K562 (cell line): ENCODE data around the gene FGFR1OP2. TPM values are rescaled to one million over a fixed set of nuclear protein-coding genes. Genes with fewer than 3 reads are reported as not detected.
A peak's percentile ranks its signal among the peaks of the same experiment; 100 is the strongest.

ENCODE experiments used
- CEBPG ChIP-seq, 3 experiments: fragments of 200-800 bp in 1 of 3; sonication (Bioruptor generic) in 1 of 3; sonication (generic) in 1 of 3; formaldehyde crosslinking in 1 of 3; IDR thresholded peaks in 2 of 3; conservative IDR thresholded peaks in 1 of 3; 2 replicates each; pipeline versions ENCODE4 v1.6.1 to v1.8.0; 2016 to 2022; ENCODE audit warnings: missing compliant biosample characterization in 2 of 3, missing genetic modification characterization in 2 of 3, mild to moderate bottlenecking in 1 of 3, missing genetic modification reagents in 1 of 3
- EP300 ChIP-seq: IDR thresholded peaks from 2 replicates; pipeline ENCODE4 v1.6.1; 2012; ENCODE audit warnings: low read length, improper control_type of control experiment
- FIP1L1 ChIP-seq: fragments of 200-400 bp; formaldehyde crosslinking; IDR thresholded peaks from 2 replicates; pipeline ENCODE4 v1.6.1; 2018; ENCODE audit warnings: mild to moderate bottlenecking, low read depth, low read length; ENCODE audit not compliant: poor library complexity, severe bottlenecking
- JUND ChIP-seq, 2 experiments: IDR thresholded peaks; 2 replicates in 1 of 2; 3 replicates in 1 of 2; pipeline ENCODE4 v1.6.1; 2011; ENCODE audit warnings: borderline replicate concordance in 2 of 2, low read depth in 2 of 2, low read length in 2 of 2, improper control_type of control experiment in 1 of 2, missing biosample characterization in 1 of 2, missing genetic modification characterization in 1 of 2, missing genetic modification reagents in 1 of 2
- MCM2 ChIP-seq: fragments of 450-650 bp; IDR thresholded peaks from 2 replicates; pipeline ENCODE4 v1.6.1; 2017; ENCODE audit warnings: low read depth, mild to moderate bottlenecking
- RBM22 ChIP-seq: fragments of 200-400 bp; formaldehyde crosslinking; IDR thresholded peaks from 2 replicates; pipeline ENCODE4 v1.6.1; 2018; ENCODE audit warnings: low read length, low read depth; ENCODE audit not compliant: poor library complexity, severe bottlenecking
- SMC3 ChIP-seq: conservative IDR thresholded peaks from 2 replicates; pipeline ENCODE4 v1.6.1; 2011; ENCODE audit warnings: low read depth, low read length, improper control_type of control experiment; ENCODE audit not compliant: insufficient read depth
- TGIF2 ChIP-seq: sonication (generic); formaldehyde crosslinking; IDR thresholded peaks from 2 replicates; pipeline ENCODE4 v1.8.1; 2022; ENCODE audit warnings: mild to moderate bottlenecking, missing genetic modification reagents, moderate library complexity
- polyA plus RNA-seq, 8 experiments: library from polyadenylated mRNA; depleted of rRNA in 4 of 8; stranded (reverse) in 5 of 8; unstranded in 3 of 8; fragments of >200 nt; fragmentation: Nextera tagmentation in 2 of 8; fragmentation: Illumina TruSeq in 1 of 8; extraction: Ambion mirVana in 2 of 8; extraction: Trizol in 1 of 8; gene quantifications; 2 replicates each; pipeline versions ENCODE4 v1.2.1 to v1.2.3, GENCODE V29; 2011 to 2014; ENCODE audit warnings: inconsistent platforms in 1 of 8, missing spikeins in 1 of 8
- total RNA-seq, 7 experiments: library from RNA; depleted of rRNA in 6 of 7; stranded (reverse); fragments of >200 nt in 6 of 7; fragmentation: Illumina TruSeq in 2 of 7; extraction: Trizol in 2 of 7; gene quantifications; 2 replicates each; pipeline versions ENCODE4 v1.2.1 to v1.2.3, GENCODE V29; 2011 to 2021; ENCODE audit warnings: low replicate concordance in 1 of 7
- TF ChIP-seq, protein P1 (sequence below), 2 experiments: fragments of 450-650 bp in 1 of 2; sonication (generic) in 1 of 2; formaldehyde crosslinking in 1 of 2; IDR thresholded peaks in 1 of 2; conservative IDR thresholded peaks in 1 of 2; 2 replicates each; pipeline versions ENCODE4 v1.6.1 to v1.8.1; 2016 to 2023; ENCODE audit warnings: mild to moderate bottlenecking in 2 of 2, moderate library complexity in 2 of 2, inconsistent platforms in 1 of 2, missing genetic modification reagents in 1 of 2
- TF ChIP-seq, protein P2 (sequence below): fragments of 450-650 bp; IDR thresholded peaks from 2 replicates; pipeline ENCODE4 v1.6.1; 2016; ENCODE audit warnings: mild to moderate bottlenecking, moderate library complexity
- TF ChIP-seq, protein P3 (sequence below): sonication (generic); formaldehyde crosslinking; IDR thresholded peaks from 2 replicates; pipeline ENCODE4 v1.5.0; 2020; ENCODE audit warnings: missing genetic modification reagents

The FGFR1OP2 gene
- total and polyA plus RNA-seq, 9 of the 15 experiments (the other 6 are each of a cell fraction or from before 2014, with no cell fraction given) = 31.6 to 49.0 (median 37.1) TPM

DNA sequence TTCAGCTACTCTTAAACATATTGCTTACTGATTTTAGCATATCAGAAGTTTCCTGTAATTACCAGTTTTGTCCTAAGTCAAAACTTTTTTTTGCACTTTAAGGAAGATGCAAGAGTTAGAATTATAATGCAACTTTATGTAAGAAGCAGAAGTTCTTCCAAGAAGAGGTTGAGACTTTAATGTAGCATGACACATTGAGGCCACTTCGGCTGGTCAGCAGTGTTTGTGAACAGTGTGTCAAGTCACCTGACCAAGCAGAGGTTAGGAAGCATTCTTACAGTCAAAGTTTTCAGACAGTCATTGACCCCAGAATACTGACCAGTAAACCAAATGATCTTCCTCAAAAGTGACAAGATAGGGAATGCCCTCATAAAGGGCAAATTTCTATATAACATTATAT, 15.2 kb downstream of the FGFR1OP2 start (continued):
- TF ChIP-seq CEBPG (CRISPR knock-in tag; IDR thresholded peaks at IDR 0.05) = peak; percentile 81
- peak in 1 of 2 experiments; percentile 87; a peak in 3 of 4 replicates for TF ChIP-seq CEBPG (tag; conservative IDR thresholded peaks at IDR 0.05 in 1 of 2, IDR thresholded peaks at IDR 0.05 in 1 of 2)
- TF ChIP-seq, protein P1, sequence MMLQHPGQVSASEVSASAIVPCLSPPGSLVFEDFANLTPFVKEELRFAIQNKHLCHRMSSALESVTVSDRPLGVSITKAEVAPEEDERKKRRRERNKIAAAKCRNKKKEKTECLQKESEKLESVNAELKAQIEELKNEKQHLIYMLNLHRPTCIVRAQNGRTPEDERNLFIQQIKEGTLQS (IDR thresholded peaks at IDR 0.05) = peak; percentile 26; the same call in 1 of the 2 replicates
- TF ChIP-seq, protein P1 (CRISPR knock-in tag; conservative IDR thresholded peaks at IDR 0.05) = no peak
- no peak for TF ChIP-seq SMC3
- no peak for TF ChIP-seq TGIF2 (CRISPR knock-in tag)
- TF ChIP-seq, protein P2, sequence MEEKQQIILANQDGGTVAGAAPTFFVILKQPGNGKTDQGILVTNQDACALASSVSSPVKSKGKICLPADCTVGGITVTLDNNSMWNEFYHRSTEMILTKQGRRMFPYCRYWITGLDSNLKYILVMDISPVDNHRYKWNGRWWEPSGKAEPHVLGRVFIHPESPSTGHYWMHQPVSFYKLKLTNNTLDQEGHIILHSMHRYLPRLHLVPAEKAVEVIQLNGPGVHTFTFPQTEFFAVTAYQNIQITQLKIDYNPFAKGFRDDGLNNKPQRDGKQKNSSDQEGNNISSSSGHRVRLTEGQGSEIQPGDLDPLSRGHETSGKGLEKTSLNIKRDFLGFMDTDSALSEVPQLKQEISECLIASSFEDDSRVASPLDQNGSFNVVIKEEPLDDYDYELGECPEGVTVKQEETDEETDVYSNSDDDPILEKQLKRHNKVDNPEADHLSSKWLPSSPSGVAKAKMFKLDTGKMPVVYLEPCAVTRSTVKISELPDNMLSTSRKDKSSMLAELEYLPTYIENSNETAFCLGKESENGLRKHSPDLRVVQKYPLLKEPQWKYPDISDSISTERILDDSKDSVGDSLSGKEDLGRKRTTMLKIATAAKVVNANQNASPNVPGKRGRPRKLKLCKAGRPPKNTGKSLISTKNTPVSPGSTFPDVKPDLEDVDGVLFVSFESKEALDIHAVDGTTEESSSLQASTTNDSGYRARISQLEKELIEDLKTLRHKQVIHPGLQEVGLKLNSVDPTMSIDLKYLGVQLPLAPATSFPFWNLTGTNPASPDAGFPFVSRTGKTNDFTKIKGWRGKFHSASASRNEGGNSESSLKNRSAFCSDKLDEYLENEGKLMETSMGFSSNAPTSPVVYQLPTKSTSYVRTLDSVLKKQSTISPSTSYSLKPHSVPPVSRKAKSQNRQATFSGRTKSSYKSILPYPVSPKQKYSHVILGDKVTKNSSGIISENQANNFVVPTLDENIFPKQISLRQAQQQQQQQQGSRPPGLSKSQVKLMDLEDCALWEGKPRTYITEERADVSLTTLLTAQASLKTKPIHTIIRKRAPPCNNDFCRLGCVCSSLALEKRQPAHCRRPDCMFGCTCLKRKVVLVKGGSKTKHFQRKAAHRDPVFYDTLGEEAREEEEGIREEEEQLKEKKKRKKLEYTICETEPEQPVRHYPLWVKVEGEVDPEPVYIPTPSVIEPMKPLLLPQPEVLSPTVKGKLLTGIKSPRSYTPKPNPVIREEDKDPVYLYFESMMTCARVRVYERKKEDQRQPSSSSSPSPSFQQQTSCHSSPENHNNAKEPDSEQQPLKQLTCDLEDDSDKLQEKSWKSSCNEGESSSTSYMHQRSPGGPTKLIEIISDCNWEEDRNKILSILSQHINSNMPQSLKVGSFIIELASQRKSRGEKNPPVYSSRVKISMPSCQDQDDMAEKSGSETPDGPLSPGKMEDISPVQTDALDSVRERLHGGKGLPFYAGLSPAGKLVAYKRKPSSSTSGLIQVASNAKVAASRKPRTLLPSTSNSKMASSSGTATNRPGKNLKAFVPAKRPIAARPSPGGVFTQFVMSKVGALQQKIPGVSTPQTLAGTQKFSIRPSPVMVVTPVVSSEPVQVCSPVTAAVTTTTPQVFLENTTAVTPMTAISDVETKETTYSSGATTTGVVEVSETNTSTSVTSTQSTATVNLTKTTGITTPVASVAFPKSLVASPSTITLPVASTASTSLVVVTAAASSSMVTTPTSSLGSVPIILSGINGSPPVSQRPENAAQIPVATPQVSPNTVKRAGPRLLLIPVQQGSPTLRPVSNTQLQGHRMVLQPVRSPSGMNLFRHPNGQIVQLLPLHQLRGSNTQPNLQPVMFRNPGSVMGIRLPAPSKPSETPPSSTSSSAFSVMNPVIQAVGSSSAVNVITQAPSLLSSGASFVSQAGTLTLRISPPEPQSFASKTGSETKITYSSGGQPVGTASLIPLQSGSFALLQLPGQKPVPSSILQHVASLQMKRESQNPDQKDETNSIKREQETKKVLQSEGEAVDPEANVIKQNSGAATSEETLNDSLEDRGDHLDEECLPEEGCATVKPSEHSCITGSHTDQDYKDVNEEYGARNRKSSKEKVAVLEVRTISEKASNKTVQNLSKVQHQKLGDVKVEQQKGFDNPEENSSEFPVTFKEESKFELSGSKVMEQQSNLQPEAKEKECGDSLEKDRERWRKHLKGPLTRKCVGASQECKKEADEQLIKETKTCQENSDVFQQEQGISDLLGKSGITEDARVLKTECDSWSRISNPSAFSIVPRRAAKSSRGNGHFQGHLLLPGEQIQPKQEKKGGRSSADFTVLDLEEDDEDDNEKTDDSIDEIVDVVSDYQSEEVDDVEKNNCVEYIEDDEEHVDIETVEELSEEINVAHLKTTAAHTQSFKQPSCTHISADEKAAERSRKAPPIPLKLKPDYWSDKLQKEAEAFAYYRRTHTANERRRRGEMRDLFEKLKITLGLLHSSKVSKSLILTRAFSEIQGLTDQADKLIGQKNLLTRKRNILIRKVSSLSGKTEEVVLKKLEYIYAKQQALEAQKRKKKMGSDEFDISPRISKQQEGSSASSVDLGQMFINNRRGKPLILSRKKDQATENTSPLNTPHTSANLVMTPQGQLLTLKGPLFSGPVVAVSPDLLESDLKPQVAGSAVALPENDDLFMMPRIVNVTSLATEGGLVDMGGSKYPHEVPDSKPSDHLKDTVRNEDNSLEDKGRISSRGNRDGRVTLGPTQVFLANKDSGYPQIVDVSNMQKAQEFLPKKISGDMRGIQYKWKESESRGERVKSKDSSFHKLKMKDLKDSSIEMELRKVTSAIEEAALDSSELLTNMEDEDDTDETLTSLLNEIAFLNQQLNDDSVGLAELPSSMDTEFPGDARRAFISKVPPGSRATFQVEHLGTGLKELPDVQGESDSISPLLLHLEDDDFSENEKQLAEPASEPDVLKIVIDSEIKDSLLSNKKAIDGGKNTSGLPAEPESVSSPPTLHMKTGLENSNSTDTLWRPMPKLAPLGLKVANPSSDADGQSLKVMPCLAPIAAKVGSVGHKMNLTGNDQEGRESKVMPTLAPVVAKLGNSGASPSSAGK = no peak
- no peak for TF ChIP-seq MCM2
- no peak for TF ChIP-seq RBM22
- 0 out of 2 replicates have a peak, but pooled peaks have one; percentile 7 for TF ChIP-seq JUND (IDR thresholded peaks at IDR 0.05; ENCODE audit: borderline replicate concordance, low read depth, low read length)
- no peak for TF ChIP-seq JUND (tag; IDR thresholded peaks at IDR 0.05; ENCODE audit: borderline replicate concordance, low read depth, low read length)
- TF ChIP-seq EP300 = 0 out of 2 replicates have a peak, but pooled peaks have one; percentile 8
- TF ChIP-seq FIP1L1 = no peak
- TF ChIP-seq, protein P3, sequence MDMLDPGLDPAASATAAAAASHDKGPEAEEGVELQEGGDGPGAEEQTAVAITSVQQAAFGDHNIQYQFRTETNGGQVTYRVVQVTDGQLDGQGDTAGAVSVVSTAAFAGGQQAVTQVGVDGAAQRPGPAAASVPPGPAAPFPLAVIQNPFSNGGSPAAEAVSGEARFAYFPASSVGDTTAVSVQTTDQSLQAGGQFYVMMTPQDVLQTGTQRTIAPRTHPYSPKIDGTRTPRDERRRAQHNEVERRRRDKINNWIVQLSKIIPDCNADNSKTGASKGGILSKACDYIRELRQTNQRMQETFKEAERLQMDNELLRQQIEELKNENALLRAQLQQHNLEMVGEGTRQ (CRISPR knock-in tag) = peak; percentile 58
